GM21515 (cell line): ENCODE results near the gene GORASP1.

ENCODE experiments used
- ATAC-seq: cut with Tn5 transposase; IDR thresholded peaks from one replicate; pipeline ENCODE4 v1.9.1; 2021; ENCODE audit not compliant: unreplicated experiment

The GORASP1 gene

DNA sequence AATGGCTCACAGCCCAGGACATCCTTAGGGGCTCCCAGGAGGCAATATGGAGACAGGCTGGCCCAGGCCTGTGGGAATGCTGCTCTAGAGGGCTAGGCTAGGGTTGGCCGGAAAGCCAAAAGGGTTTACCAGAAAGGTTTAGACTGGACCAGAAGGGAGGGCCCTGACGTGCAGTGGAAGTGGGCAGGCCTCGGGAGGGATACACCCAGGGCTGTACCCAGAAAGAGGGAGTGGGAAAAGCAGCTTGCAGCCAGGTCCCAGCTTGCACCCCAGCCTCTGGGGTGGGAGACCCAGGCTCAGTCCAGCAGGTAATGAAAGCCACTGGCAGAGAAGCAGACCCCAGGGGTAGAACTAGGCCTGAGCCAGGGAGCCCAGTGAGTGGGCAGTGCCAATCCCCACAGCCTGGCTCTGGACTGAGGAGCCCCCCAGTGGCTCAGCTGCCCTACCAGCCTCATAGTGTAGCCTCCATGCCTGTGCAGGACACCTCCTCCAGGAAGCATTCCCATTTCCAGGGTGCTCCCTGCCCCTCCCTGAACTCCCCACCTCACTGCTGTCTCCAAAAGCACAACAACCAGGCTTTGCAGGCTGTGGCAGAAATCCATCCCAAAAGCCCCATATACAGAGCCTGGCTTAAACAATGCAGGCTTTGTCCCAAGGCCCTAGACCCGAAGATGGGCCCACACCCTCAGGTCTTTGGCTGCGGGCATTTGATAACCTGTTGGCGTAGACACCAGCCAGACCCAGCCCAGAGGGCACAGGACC lies 3.5 kb downstream of the GORASP1 start:
- ATAC-seq = no peak

DNA sequence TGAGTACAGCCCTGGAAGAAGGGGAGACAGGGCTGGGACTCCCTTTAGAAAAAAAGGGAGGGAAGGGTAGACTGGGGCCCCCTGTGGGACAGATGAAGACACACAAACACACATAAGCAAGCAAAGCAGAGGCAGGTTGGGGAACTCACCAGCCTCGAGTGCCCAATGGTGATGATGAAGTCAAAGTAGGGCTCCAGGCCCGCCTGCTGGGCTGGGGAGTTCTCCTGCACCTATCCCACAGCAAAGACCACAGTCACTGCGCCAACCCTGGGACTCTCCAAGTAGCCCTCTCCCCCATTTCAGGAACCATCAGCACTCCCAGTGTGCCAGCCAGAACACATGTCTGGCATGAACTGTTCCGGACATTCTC lies 4.1 kb downstream of the GORASP1 start:
- no peak for ATAC-seq

DNA sequence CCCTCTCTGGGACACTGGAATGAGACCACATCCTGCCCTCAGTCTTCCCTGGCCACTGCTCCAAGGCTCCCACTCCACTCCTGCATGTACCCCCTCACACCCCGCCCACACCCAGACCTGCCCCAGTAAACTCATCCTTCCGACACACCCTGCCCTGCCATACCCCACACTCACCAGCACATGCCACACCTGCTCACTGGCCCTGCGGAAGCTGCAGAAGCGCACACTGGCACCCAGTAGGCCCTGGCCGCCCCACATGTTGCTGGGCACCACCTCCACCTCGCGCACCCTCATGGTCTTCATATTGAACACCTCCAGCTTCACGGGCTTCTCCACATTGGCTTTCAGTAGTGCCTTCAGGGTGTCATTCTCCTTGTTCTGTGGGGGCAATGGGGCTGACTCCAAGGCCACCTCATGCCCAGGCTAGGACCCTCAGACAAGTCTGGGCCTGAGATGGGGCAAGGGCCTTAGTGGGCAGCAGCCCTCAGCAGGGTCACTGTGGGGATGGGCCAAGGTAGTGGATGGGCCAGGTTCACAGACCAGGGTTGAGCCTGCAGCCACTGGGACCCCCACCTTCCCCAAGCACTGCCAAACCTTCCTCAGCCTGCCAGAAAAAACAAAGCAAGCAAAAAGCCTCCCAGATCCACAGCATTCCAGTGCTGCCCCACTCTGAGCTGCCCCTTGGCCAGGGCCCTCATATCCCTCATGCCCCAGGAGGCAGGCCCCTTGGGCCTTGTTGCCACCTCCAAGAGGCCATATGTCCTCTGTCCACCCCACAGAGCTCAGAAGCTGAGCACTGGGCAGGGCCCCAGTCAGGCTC lies 4.7 kb downstream of the GORASP1 start:
- no peak for ATAC-seq

DNA sequence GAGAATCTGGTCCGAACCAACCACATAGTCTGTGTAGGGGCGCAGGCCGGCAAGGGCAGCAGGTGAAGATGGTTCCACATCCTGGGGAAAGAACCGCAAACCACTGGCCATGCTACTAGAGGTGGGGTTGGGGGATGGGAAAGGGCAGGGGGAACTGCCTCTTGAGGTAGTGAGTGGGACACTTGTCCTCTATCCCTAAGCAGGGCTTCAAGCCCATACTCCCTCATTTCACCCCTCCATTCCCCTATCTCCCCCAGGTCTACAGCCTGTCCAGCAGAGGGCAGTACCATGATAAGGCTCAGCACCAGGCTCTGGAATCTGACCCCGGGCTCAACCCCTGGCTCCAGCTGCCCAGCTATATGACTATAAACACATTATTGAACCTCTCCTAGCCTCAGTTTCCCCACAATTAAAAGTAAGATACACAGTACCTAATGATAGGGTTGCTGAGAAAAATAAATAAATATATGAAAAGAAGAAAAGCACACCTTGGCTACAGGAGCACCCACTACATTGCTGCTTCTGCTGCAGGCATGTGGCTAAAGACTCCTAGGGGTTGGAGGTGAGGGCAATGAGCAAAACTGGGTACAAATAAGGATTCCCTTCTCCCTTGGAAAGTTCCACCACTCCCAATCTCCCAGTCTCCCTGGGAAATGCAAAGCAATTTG lies 6.3 kb downstream of the GORASP1 start:
- peak; percentile 59 for ATAC-seq

DNA sequence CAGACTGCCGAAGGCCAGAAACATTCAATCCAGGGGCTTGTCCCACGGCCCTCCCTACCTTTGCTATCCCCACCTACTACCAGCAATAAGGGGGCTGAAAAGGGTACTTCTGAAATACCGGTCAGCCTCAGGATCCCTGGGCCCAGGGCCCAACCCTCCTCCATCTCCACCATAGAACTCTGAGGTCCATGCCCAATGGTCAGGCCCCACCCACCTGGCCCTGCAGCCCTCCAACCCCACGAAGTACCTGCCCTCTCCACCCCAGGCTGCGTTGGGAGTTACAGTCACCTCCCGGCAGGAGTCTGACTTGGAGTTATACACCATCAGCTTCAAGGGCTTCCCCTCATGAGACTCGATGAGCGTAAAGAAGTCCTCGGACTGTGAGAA lies 6.9 kb downstream of the GORASP1 start:
- ATAC-seq = no peak

DNA sequence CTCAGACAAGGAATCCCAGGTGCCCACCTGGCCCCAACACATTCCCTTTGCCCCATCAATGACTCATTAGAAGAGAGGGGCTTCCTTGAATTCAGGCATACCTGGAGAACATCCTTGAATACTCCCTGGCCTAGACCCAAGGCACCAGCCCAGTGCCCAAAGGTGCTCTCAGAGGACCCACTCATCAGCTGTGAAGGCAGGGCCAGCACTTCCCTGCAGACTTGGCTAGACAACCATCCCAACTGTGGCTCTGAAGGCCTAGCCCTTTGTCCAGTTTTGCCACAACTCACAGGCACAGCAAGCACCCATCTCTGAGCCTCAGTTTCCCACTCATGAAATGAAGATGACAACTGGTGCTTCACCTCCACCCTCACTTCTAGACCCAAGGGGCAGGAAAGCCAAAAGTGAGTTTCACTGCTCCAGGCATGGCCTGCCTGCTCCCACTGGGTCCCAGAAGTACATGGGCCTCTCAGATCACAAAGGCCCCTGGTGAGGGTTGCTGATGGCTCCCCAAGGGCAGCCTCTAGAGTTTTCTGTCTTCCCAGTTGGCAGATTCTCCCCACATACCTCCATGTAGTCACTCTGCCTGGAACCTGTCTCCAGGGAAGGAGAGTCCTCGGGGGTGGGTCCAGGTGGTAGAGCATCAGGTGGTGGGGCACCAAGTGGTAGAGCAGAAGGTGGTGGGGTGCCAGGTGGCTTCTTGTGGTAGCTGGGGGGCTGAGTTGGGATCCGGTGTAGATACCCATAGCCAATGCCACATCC lies 7.5 kb downstream of the GORASP1 start:
- ATAC-seq = no peak

DNA sequence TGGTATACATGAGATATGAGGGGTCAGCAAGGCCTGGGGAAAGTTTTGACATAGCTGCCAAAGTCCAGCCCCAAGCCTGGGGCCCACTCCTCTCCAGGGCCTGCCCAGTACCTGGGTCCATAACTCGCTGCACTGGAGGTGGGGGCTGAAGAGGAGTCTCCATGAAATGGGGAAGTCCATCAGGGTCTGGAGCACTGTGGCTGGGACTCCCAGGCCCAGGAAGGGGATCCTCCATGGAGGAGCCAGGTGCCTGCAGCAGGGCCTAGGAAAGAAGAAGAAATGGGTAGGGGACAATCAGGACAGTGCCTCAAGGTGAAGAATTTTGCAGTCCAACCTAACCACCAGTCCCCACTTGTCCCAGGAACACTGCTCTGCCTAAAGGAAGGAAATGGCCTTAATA lies 8.2 kb downstream of the GORASP1 start:
- ATAC-seq = no peak

DNA sequence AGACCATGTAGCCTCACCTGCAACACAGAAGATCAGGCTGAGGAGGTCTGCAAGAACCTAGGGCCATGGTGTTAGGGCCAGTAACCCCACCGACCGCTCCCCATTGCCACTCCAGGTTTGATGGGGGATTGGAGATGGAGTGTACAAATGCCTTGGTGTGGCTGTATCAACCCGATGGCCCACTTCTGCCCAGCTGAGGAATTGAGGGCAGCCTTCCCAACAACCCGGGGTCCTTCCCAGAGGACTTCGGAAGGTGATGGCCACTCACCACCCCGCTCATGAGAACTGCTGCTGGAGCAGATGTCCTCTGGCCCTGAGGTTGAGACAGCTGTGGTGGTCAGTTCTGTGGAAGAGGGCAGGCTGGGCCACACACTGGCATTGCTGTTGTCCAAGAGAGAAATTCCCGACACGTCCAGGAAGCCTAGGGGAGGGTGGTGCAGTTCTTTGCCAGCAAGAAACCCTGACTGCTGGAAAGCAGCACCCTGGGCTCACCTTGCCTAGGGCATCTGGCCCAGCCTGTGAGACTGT lies 8.9 kb downstream of the GORASP1 start:
- no peak for ATAC-seq

DNA sequence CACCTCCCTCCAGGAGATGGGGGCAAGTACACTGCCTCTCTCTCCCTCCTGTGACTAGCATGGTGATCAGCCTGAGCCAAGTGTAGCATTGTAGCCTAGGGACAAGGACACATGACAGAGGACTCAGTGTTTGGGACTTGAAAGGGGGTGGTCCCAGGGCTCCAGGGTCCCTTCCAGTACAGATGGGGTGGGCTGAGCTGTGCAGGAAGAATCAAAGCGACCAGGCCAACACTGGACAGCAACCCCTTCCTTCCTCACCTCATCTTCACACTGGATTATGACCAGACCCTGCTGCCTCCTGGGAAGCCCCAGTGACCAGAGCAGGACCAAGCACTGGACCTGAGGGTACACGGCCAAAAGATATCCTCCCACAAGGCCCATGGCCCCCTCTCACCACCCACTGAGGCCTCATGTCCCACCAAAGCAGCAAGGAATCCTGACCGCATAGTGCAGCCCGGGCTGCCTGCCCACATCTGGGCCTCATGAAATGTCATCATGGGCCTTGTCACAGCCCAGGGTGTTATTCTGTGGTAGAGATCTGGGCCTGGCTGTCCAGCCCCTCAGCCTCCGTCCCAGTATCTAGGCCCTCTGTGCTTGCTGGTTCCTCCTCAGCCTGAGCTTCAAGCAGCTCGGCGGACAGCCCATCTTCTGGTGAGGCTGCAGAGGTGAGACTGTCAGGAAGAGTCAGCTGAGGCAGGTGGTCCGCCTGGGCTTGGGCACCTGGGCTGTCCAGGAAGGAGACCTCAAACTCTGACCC lies 9.5 kb downstream of the GORASP1 start:
- no peak for ATAC-seq

DNA sequence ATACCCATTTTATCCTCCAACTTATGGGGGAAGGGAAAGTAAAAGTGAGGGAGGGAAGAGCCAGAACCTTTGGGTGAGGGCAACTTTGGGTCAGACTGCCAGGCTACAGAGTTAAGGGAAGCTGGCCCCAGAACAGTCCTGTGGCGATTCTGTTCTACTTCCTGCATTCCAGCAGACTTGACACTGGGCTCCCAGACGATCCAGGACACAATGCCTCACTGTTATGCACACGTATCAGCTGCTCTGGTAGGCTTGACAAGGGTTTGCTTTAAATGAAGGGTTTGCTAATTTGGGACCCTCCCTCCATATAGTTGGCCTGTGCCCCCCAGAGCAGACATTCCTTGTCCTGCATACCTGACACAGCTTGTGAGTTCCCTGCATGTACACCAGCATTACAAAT lies 10.7 kb downstream of the GORASP1 start:
- ATAC-seq = no peak

DNA sequence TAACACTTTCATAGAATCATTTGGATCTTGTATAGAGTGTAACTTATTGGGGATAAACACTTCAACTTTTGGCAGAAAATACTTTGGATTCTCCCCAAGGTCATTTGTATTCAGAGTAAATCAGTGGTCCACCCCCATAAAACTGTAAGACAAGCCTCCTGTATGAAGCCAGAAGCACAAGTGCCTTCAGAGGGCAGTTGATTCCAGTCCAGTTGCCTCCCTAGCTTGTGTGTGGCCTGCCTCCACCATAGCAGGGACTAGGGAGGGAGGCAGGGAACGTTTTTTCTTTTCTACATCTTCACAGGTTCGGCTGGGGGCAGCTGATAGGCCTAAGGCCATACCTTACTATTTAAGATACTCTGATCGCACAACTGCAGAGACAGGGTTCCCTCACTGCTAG lies 11.6 kb downstream of the GORASP1 start:
- no peak for ATAC-seq

DNA sequence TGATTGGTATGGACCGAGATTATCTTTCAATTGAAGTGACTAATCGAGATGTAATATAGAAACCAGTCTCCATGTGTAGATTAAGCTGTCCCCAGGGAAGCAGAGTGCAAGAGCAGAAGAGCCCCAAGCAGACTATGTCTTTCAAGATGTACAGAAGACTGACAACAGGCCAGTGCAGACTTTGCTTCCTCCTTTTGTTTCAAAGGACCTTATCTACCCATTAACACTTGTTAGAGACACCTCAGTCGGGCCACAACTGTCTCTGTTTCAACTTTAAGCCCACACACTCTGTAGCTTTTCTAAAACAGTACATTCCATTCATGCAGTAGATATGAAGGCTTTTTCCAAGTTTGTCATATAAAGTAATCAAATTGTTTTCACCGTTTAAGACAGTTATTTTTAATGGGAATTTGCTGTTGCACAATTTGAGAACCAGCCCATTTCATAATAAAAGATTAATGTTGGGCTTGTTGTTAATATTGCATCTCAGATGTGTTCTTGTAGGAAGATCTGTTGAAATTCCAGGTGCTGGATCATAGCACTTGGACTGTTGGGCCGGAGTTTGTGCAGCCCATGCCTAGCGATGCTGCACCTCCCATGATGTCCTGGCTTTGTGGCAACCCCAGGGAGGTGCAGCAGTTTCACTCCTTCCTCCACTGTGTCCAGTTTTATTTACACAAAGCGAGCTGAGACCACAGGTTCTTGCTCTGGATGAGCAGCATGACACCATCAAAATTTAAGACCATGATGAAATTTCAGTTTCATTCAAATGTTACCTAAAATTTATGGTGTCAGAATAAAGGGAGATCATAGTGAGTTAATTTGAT lies 12.4 kb downstream of the GORASP1 start:
- ATAC-seq = no peak

DNA sequence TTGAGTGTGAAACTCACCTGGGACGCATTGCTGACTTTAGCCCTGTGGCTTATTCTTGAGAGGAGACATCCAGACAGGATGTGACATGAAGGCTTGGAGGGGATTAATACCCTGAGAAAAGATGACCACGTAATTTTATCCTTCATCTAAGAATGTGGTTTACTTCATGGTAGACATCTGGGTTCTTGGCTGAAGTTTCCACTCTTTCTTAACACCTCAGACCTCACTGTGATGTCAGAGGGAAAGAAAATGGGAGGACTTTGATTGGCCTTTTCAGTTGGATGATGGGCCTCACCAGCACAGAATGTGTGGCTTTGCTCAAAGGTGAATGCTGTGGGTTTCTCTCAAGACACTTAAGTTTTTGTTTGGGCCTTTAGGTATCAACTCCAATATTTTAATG lies 16.5 kb downstream of the GORASP1 start:
- ATAC-seq = no peak

DNA sequence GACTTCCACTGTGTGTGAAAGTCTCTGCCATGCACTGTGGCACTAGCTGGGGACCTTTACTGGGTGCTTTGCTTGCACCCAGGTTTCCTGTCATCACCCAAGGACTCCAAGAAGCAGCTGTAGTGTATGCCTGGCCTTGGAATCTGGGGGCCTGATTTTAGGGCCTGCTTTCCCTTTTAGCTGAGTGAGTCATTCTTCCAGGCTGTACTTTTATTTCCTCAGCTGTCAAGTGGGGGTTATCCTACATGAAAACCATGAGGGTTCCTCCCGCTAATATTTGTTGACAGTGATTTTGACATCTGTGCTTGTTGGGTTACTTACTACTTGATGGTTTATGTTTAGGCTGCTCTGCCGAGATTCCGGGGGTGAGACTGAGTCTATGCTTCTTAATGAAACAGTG lies 18.5 kb downstream of the GORASP1 start:
- no peak for ATAC-seq

DNA sequence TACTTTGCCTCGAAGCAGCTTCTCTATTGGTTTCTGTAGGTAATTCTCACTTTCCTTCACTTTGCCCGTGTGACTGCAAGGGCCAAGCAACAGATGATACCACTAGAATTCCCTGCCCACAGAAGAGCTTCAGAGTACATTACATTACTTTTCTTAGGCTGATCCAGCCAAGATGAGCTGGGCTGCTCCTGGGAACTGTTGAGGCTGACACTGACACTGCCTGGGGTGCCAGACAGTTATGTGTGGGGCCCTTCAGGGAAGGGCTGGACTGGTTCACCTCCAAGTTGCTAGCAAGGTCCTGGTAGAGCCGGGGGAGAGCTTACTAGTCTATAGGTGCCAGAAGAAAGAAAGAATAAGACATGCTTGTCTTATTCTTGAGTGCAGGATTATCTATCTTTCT lies 19.0 kb downstream of the GORASP1 start:
- no peak for ATAC-seq

DNA sequence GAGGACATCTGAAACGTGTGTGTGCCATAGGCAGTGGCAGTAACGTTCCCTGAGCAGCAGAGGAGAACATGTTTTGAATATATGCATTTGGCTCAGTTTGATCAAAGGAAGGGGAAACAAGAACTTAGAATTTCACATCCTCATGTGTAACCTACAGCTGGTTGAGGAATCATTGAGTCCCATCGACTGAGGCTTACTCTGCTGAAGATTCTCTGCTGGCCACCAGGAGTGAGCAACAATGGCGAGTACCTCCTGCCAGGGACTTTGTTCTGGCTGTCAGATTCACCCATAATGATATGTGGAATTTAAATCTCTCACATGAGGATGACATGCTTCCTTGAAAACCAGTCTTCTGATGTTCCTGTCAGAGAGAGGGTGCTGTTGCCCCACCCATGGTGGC lies 21.3 kb downstream of the GORASP1 start:
- ATAC-seq = no peak

DNA sequence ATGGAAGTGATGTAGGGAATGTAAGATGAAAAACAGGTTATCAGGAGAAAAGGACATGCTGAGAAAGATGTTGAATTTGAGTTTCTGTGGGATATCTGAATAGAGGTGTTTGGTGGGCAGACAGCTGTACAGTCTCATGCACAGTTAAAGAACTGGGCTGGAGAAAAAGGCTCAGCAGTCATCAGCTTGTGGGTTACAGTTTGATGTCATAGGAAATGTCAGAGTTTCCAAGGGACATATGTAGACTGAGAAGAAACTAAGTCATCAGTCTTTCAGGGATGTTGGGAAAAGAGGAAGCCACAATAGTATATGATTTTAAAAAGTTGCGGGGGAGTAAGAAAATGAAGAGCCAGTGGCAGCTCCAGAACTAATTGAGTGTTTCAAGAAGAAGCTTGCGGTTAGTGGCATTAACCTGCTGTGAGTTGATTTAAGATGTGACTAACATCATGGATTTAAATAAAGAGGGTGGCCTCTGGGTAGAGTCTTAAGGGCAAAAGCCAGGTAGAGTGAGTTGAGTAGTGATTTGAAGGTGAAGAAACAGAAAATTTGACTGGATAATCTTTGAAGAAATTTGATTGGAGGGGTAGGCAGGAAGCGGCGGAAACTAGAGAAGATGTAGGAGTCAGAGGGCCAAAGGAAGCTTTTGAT lies 24.6 kb downstream of the GORASP1 start:
- ATAC-seq = no peak

DNA sequence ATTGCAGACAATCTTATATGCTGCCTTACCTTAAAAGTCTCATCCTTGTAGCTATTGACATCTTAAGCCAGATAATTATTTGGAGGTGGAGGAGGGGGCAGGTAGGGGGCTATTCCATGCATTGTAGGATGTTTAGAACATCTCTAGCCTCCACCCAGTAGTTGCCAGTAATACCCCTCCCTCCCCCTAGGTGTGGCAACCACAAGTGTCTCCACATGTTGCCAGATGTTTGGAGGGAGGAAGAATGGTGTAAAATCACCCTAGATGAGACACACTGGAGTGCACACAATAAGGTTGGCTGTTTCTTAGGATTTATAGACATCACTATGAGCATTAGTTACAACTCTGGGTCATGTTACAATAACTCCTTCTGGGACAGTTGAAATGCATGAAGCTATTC lies 27.4 kb downstream of the GORASP1 start:
- ATAC-seq = no peak

DNA sequence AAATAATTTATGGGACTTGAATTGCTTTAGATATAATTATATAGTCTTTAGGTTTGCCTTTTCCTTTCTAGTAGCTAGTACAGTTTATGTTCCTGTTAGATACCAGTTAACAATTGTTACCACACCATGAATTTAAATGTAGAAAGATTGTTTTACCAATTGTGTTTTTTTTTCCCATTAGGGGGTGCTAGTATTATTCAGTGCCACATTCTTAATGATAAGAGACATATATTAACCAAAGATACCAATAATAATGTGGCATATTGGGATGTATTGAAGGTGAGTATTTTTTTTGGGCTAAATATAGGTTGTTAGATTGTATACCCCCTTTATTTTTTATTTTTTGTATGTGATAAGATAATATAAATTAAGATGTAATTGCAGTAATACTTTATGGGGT lies 27.9 kb downstream of the GORASP1 start:
- ATAC-seq = no peak
